C4-2B (cell line): Measurements from ENCODE around the gene EFCAB8.

Experiments
- ZFX ChIP-seq: fragments of 450-650 bp; IDR thresholded peaks from 2 replicates; pipeline ENCODE4 v1.6.1; 2017
- TF ChIP-seq, protein P1 (sequence below): fragments of 450-650 bp; conservative IDR thresholded peaks from 2 replicates; pipeline ENCODE4 v1.5.1; 2017; ENCODE audit warnings: mild to moderate bottlenecking

DNA sequence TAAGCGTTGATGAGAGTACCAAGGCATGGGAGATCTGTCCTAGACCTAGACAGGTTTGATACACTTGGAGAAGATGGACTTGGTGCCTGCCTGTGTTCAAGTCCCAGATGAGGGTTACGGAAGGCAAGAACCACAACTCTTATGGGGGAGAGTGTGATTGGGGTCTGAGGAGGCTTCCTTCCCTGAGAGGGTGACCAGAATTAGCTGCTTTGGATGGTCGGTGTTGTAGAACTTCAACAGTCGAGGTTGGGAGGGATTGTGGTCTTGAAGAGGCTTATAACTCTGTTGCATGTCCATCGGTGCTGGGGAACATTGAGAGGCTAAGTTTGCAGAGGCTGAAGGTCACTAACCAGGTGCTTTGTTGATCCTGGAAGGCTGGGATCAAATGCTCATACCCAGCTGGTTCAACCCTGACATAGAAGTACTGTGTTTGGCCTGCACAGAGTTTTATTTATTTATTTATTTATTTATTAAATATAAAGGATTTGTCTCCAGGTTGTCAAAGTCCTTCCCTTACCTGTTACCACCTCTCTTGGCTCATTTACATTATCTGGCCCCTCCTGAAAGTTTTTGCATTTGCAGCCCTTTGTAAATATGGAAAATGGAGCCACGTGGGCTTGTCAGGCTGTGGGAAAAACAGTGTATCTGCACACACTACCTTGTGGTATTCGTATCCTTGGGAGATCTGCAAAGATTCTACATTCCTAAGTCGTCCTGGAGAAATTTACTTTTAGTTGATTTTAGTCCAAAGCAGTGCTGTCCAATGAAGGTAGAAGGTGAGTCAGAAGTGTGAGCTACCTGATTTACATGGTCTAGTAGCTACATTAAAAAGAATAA lies 15.8 kb upstream of the EFCAB8 start:
- TF ChIP-seq, protein P1, sequence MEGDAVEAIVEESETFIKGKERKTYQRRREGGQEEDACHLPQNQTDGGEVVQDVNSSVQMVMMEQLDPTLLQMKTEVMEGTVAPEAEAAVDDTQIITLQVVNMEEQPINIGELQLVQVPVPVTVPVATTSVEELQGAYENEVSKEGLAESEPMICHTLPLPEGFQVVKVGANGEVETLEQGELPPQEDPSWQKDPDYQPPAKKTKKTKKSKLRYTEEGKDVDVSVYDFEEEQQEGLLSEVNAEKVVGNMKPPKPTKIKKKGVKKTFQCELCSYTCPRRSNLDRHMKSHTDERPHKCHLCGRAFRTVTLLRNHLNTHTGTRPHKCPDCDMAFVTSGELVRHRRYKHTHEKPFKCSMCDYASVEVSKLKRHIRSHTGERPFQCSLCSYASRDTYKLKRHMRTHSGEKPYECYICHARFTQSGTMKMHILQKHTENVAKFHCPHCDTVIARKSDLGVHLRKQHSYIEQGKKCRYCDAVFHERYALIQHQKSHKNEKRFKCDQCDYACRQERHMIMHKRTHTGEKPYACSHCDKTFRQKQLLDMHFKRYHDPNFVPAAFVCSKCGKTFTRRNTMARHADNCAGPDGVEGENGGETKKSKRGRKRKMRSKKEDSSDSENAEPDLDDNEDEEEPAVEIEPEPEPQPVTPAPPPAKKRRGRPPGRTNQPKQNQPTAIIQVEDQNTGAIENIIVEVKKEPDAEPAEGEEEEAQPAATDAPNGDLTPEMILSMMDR, result no peak
- TF ChIP-seq ZFX, result no peak
